ENCODE data around the gene FRMPD1. TPM values are rescaled to one million over a fixed set of nuclear protein-coding genes. Genes with fewer than 3 reads are reported as not detected.

The FRMPD1 gene
- total RNA-seq, 1 experiment from 2014 or later: not detected

GRCh38 chr9:37668116-37668601 lies 17.4 kb downstream of the FRMPD1 start:
- H3K4me3 Mint-ChIP-seq (ENCODE audit: low read depth, unreplicated experiment): no peak overlapping the region
- DNase-seq: no peak
- BruUV-seq (replicated peaks): no TSS peak
- intact Hi-C loops (cut with micrococcal nuclease; ENCODE audit: unreplicated experiment): no loop called here
- H3K27ac Mint-ChIP-seq (ENCODE audit: unreplicated experiment): no peak overlapping the region
- no peaks in the 10 kb centered on the region for H3K4me1 Mint-ChIP-seq (ENCODE audit: low read depth, unreplicated experiment)
- CTCF ChIA-PET: no interaction called here
- H3K9me3 Mint-ChIP-seq (ENCODE audit: low read depth, unreplicated experiment): no peaks in the 10 kb centered on the region
- TF ChIP-seq CTCF (IDR thresholded peaks at IDR 0.05; ENCODE audit: unreplicated experiment): no peak
- no peaks in the 10 kb centered on the region for H3K36me3 Mint-ChIP-seq (ENCODE audit: insufficient read depth, unreplicated experiment)
- H3K27me3 Mint-ChIP-seq (ENCODE audit: unreplicated experiment): peaks cover 64% of the 10 kb centered on the region

GRCh38 chr9:37669232-37669631 lies 18.5 kb downstream of the FRMPD1 start:
- Mint-ChIP-seq H3K4me3 (ENCODE audit: low read depth, unreplicated experiment) (no peak overlapping the region), H3K4me1 (ENCODE audit: low read depth, unreplicated experiment) (no peaks in the 10 kb centered on the region), H3K27me3 (ENCODE audit: unreplicated experiment) (peaks cover 58% of the 10 kb centered on the region), H3K36me3 (ENCODE audit: insufficient read depth, unreplicated experiment) (no peaks in the 10 kb centered on the region), H3K27ac (ENCODE audit: unreplicated experiment) (no peak overlapping the region), H3K9me3 (ENCODE audit: low read depth, unreplicated experiment) (no peaks in the 10 kb centered on the region)
- no peak for DNase-seq
- no TSS peak for BruUV-seq (replicated peaks)
- intact Hi-C loops (cut with micrococcal nuclease; ENCODE audit: unreplicated experiment): no loop called here
- no peak for TF ChIP-seq CTCF (IDR thresholded peaks at IDR 0.05; ENCODE audit: unreplicated experiment)
- CTCF ChIA-PET: no interaction called here

- BruUV-seq (replicated peaks): no TSS peak
- DNase-seq: no peak
- CTCF ChIA-PET: no interaction called here
- Mint-ChIP-seq H3K27ac (ENCODE audit: unreplicated experiment) (no peak overlapping the region), H3K4me1 (ENCODE audit: low read depth, unreplicated experiment) (no peaks in the 10 kb centered on the region), H3K4me3 (ENCODE audit: low read depth, unreplicated experiment) (no peak overlapping the region), H3K36me3 (ENCODE audit: insufficient read depth, unreplicated experiment) (no peaks in the 10 kb centered on the region), H3K27me3 (ENCODE audit: unreplicated experiment) (peaks cover 60% of the 10 kb centered on the region), H3K9me3 (ENCODE audit: low read depth, unreplicated experiment) (no peaks in the 10 kb centered on the region)
- no peak for TF ChIP-seq CTCF (IDR thresholded peaks at IDR 0.05; ENCODE audit: unreplicated experiment)
- intact Hi-C loops (cut with micrococcal nuclease; ENCODE audit: unreplicated experiment): no loop called here
Observed at GRCh38 chr9:37675661-37676060, 24.9 kb downstream of the FRMPD1 start.

- H3K9me3 Mint-ChIP-seq (ENCODE audit: low read depth, unreplicated experiment): no peaks in the 10 kb centered on the region
- TF ChIP-seq CTCF (IDR thresholded peaks at IDR 0.05; ENCODE audit: unreplicated experiment): no peak
- H3K27ac Mint-ChIP-seq (ENCODE audit: unreplicated experiment): no peak overlapping the region
- intact Hi-C loops (cut with micrococcal nuclease; ENCODE audit: unreplicated experiment): no loop called here
- H3K36me3 Mint-ChIP-seq (ENCODE audit: insufficient read depth, unreplicated experiment): no peaks in the 10 kb centered on the region
- no TSS peak for BruUV-seq (replicated peaks)
- CTCF ChIA-PET: no interaction called here
- DNase-seq: no peak
- peaks cover 58% of the 10 kb centered on the region for H3K27me3 Mint-ChIP-seq (ENCODE audit: unreplicated experiment)
- no peak overlapping the region for H3K4me3 Mint-ChIP-seq (ENCODE audit: low read depth, unreplicated experiment)
- no peaks in the 10 kb centered on the region for H3K4me1 Mint-ChIP-seq (ENCODE audit: low read depth, unreplicated experiment)
Observed at GRCh38 chr9:37676411-37676830, 25.7 kb downstream of the FRMPD1 start.

Data from Calu3 (cell line).